CD4-positive, alpha-beta T cell (primary cell): Measurements from ENCODE around the gene KRTAP10-10. TPM values are rescaled to one million over a fixed set of nuclear protein-coding genes. Genes with fewer than 3 reads are reported as not detected.
"Not testable (repeated sequence)": the region's sequence is repeated elsewhere in the genome, so short reads cannot be mapped to it uniquely, and the experiment has no call there.

Source experiments
- ATAC-seq: fragments of 200-7000 bp; cut with Tn5 transposase; one replicate; pipeline ENCODE4 v1.10.0; 2022; ENCODE audit warnings: mild to moderate bottlenecking; ENCODE audit not compliant: poor library complexity
- CTCF ChIA-PET: fragments of 350-600 bp; sonication (Branson Sonifier 250); formaldehyde crosslinking; loops from one replicate; lab custom pipeline; 2021; ENCODE audit warnings: antibody characterized with exemption, inconsistent platforms; lab: Charles Lee
- POLR2A ChIA-PET: fragments of 350-600 bp; sonication (Branson Sonifier 250); formaldehyde crosslinking; loops from one replicate; lab custom pipeline; 2021; ENCODE audit warnings: antibody characterized with exemption, inconsistent platforms; lab: Charles Lee
- DNase-seq, 14 experiments: peaks; one replicate each; pipeline ENCODE4 v3.0.0-alpha.2; 2013 to 2020; ENCODE audit warnings: mixed read lengths in 2 of 14
- H3K27ac ChIP-seq, 2 donors: one replicate each; pipeline versions ENCODE4 v1.5.1 to v1.7.0; 2013; ENCODE audit warnings: low read length in 2 of 2, low read depth in 1 of 2, mild to moderate bottlenecking in 1 of 2
- H3K27me3 ChIP-seq, 2 experiments: 1 replicate in 1 of 2; 2 replicates in 1 of 2; pipeline versions ENCODE4 v1.6.1 to v1.7.0; 2013; ENCODE audit warnings: low read length in 2 of 2, control low read depth in 1 of 2, mild to moderate bottlenecking in 1 of 2, moderate library complexity in 1 of 2; ENCODE audit not compliant: insufficient read depth in 2 of 2, control insufficient read depth in 1 of 2
- H3K36me3 ChIP-seq: one replicate; pipeline ENCODE4 v1.6.1; 2013; ENCODE audit warnings: low read length, control low read depth; ENCODE audit not compliant: insufficient read depth
- H3K4me1 ChIP-seq: one replicate; pipeline ENCODE4 v1.6.1; 2013; ENCODE audit warnings: low read length, control low read depth; ENCODE audit not compliant: insufficient read depth
- H3K4me3 ChIP-seq: one replicate; pipeline ENCODE4 v1.5.1; 2013; ENCODE audit warnings: mild to moderate bottlenecking, low read length, moderate library complexity
- H3K9me3 ChIP-seq, 2 experiments: 1 replicate in 1 of 2; 2 replicates in 1 of 2; pipeline versions ENCODE4 v1.6.1 to v1.7.0; 2013; ENCODE audit warnings: low read length in 2 of 2, mild to moderate bottlenecking in 2 of 2, control low read depth in 1 of 2, moderate library complexity in 1 of 2; ENCODE audit not compliant: control insufficient read depth in 1 of 2, insufficient read depth in 1 of 2
- H3K27ac Mint-ChIP-seq: one replicate; pipeline ENCODE4 v1.8.0; 2020; ENCODE audit warnings: mixed read lengths
- H3K27me3 Mint-ChIP-seq: one replicate; pipeline ENCODE4 v1.8.0; 2021; ENCODE audit warnings: mixed read lengths
- H3K36me3 Mint-ChIP-seq: one replicate; pipeline ENCODE4 v1.8.0; 2021; ENCODE audit warnings: low read depth, mixed read lengths
- H3K4me1 Mint-ChIP-seq: one replicate; pipeline ENCODE4 v1.8.0; 2021; ENCODE audit warnings: low read depth, mixed read lengths
- H3K4me3 Mint-ChIP-seq: one replicate; pipeline ENCODE4 v1.8.0; 2020; ENCODE audit warnings: mild to moderate bottlenecking, mixed read lengths
- H3K9me3 Mint-ChIP-seq: one replicate; pipeline ENCODE4 v1.8.0; 2020; ENCODE audit warnings: mixed read lengths
- intact Hi-C, 2 experiments: fragments of 100-400 bp; cut with DNase I in 1 of 2; cut with micrococcal nuclease in 1 of 2; formaldehyde crosslinking; loops; one replicate each; pipeline versions ENCODE4 v1.15.1 to v1.9.0; 2023 to 2025; cut with DNase I, micrococcal nuclease
- total RNA-seq, 174 experiments: library from RNA in 2 of 174; stranded (reverse) in 2 of 174; gene quantifications; one replicate each; pipeline ENCODE4 v1.2.3 and lab custom pipeline; 2021 to 2026
- TF ChIP-seq, protein P1 (sequence below): fragments of 200-600 bp; IDR thresholded peaks from one replicate; pipeline ENCODE4 v1.8.0; 2022; ENCODE audit warnings: antibody characterized with exemption, mild to moderate bottlenecking

The KRTAP10-10 gene
- total RNA-seq, 2 experiments from 2014 or later: not detected

DNA sequence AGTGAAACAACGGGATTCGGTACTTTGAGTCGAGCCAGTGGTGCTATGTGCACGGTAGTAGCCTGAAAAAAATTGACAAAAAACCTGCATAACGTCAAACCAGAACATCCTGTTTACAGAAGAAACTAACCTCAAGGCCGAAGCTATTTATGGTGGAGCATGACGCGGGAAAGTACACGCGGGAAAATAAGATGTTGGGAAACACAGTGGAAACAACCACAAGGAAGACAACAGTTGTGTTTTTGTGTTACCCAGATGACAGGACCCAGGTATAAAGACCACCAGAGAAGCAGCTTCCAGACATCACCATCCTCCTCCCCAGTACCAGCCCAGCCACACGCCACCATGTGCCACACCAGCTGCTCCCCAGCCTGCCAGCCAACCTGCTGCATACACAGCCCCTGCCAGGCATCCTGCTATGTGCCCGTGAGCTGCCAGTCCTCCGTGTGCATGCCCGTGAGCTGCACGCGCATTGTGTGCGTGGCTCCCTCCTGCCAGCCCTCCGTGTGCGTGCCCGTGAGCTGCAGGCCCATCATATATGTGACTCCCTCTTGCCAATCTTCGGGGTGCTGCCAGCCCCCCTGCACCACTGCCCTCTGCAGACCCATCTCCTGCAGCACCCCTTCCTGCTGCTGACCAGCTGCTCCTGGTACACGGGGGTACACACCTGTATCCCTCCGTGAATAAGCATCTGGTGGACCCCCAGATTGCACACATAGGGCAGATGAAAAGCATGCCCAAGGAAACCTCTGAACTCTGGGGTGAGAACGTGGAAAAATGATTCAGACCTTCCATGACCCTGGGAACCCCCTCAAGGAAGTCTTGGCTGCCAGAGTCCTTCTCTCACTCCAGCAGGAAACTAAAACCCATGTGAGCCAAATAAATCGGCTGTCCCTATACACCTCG, 20.7 kb downstream of the KRTAP10-10 start, which contains the start of gene KRTAP12-3:
TSS of gene KRTAP12-3 (plus strand) at position 298 of the 906 bp plus-strand sequence. CDS start at position 346, 48 bp downstream.
- DNase-seq (peak; percentile 33 to 94 (median 60)), ATAC-seq (peak; percentile 66)
- peak within 1 kb of the TSS; percentile 8 for H3K4me3 ChIP-seq
- H3K36me3 ChIP-seq: no peaks in the 10 kb centered on the region
- Mint-ChIP-seq H3K4me3 (peak within 1 kb of the TSS; percentile 43), H3K4me1 (peaks cover 61% of the 10 kb centered on the region), H3K27ac (peak within 1 kb of the TSS; percentile 92), H3K9me3 (peaks cover 25% of the 10 kb centered on the region), H3K36me3 (peaks cover 42% of the 10 kb centered on the region), H3K27me3 (no peaks in the 10 kb centered on the region)
- peak within 1 kb of the TSS; percentile 73 to 75 for H3K27ac ChIP-seq
- TF ChIP-seq, protein P1, sequence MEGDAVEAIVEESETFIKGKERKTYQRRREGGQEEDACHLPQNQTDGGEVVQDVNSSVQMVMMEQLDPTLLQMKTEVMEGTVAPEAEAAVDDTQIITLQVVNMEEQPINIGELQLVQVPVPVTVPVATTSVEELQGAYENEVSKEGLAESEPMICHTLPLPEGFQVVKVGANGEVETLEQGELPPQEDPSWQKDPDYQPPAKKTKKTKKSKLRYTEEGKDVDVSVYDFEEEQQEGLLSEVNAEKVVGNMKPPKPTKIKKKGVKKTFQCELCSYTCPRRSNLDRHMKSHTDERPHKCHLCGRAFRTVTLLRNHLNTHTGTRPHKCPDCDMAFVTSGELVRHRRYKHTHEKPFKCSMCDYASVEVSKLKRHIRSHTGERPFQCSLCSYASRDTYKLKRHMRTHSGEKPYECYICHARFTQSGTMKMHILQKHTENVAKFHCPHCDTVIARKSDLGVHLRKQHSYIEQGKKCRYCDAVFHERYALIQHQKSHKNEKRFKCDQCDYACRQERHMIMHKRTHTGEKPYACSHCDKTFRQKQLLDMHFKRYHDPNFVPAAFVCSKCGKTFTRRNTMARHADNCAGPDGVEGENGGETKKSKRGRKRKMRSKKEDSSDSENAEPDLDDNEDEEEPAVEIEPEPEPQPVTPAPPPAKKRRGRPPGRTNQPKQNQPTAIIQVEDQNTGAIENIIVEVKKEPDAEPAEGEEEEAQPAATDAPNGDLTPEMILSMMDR: no peak
- H3K4me1 ChIP-seq: peaks cover 61% of the 10 kb centered on the region
- intact Hi-C loops: loop anchor here in 1 of 2 experiments (2.0 to 5.0 kb wide), 3 partner anchors 35 to 111 kb away; no protein-coding TSS in a partner anchor
- CTCF ChIA-PET: interaction anchor here (0.9 kb wide), 1 partner anchor 59 kb away, joined by 3 read pairs; no protein-coding TSS in a partner anchor
- POLR2A ChIA-PET: interaction anchor here (0.6 to 2.1 kb wide), 22 partner anchors 9 to 422 kb away, joined by 3 to 40 read pairs (median 4); partner anchors contain the start of genes KRTAP12-2, PTTG1IP and TSPEAR
- peaks cover 14 to 38% of the 10 kb centered on the region in 2 experiments for H3K9me3 ChIP-seq
- H3K27me3 ChIP-seq: no peaks in the 10 kb centered on the region

DNA sequence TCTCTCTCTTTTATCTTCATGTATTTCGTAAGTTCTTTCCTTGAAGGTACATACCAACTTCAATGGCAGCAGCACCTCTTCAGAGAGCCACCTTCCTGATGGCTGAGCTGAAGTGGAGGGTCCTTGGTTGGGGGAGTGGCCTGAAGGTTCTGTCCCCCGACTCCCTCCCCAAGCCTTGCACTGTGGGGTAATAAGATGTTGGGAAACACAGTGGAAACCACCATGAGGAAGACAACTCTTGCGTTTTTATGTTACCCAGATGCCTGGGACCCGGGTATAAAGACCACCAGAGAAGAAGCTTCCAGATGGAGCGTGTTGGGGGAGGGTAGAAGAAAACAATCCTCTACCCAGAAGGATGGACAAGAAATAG, 21.4 kb downstream of the KRTAP10-10 start:
- Mint-ChIP-seq H3K27me3 (no peaks in the 10 kb centered on the region), H3K9me3 (peaks cover 25% of the 10 kb centered on the region), H3K4me3 (peak overlapping the region; percentile 43), H3K27ac (peak overlapping the region; percentile 92), H3K36me3 (peaks cover 41% of the 10 kb centered on the region), H3K4me1 (peaks cover 57% of the 10 kb centered on the region)
- intact Hi-C loops: loop anchor here in 1 of 2 experiments (5.0 kb wide), 1 partner anchor 111 kb away; no protein-coding TSS in a partner anchor
- H3K4me1 ChIP-seq: peaks cover 58% of the 10 kb centered on the region
- H3K27ac ChIP-seq: peak overlapping the region; percentile 73 to 75
- H3K27me3 ChIP-seq: no peaks in the 10 kb centered on the region
- POLR2A ChIA-PET: interaction anchor here (1.2 to 2.1 kb wide), 7 partner anchors 9 to 215 kb away, joined by 4 to 40 read pairs (median 9); partner anchors contain the start of genes KRTAP12-2, PTTG1IP and TSPEAR
- CTCF ChIA-PET: interaction anchor here (0.9 kb wide), 1 partner anchor 60 kb away, joined by 3 read pairs; no protein-coding TSS in a partner anchor
- H3K9me3 ChIP-seq: peaks cover 14 to 33% of the 10 kb centered on the region in 2 experiments
- H3K36me3 ChIP-seq: no peaks in the 10 kb centered on the region
- DNase-seq (peak in 1 of 14 experiments; percentile 7), ATAC-seq (no peak)
- TF ChIP-seq, protein P1: no peak
- no peak overlapping the region for H3K4me3 ChIP-seq

DNA sequence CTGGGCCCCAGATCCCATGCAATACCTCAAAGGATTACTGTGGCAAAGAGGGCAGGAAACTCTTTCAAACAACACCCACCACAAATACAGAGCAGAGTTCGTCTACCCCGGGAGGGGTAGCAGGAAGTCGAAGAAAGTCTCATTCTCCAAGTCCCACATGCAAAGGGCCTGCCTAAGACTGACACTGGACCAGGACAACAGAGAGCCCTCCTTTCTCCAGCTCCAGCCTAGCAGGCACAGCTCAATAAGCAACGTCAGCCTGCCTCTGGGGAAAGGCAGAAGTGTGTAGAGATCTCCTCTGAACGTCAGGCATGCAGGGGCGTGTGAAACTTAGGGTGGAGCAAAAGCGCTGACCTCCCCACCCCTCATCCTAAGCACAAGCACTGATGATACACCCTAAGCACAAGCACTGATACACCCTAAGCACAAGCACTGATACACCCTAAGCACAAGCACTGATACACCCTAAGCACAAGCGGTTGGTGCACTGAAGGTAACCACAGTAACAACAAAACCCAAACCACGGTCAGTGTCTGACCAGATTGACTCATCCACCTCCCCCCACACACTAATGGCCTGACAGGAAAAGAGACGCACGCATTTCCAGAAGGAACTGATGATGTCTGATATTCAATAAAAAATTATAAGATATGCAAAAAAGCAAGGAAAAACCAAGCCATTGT, 21.9 kb downstream of the KRTAP10-10 start:
- DNase-seq (peak in 6 of 14 experiments; percentile 7 to 82 (median 46)), ATAC-seq (peak; percentile 14)
- Histone ChIP-seq H3K9me3 (peaks cover 14 to 28% of the 10 kb centered on the region in 2 experiments), H3K4me3 (no peak overlapping the region), H3K27me3 (no peaks in the 10 kb centered on the region), H3K4me1 (peaks cover 53% of the 10 kb centered on the region), H3K27ac (peak overlapping the region; percentile 73 to 75), H3K36me3 (no peaks in the 10 kb centered on the region)
- ChIA-PET CTCF (no interaction called here), POLR2A (interaction anchor here (1.8 to 2.1 kb wide), 3 partner anchors 8 to 52 kb away, joined by 7 to 40 read pairs (median 18); partner anchors contain the start of genes KRTAP12-2 and TSPEAR)
- peaks cover 52% of the 10 kb centered on the region for H3K4me1 Mint-ChIP-seq
- H3K4me3 Mint-ChIP-seq: peak overlapping the region; percentile 43
- H3K36me3 Mint-ChIP-seq: peaks cover 36% of the 10 kb centered on the region
- TF ChIP-seq, protein P1: no peak
- intact Hi-C loops: loop anchor here in 1 of 2 experiments (5.0 kb wide), 1 partner anchor 112 kb away; no protein-coding TSS in a partner anchor
- peaks cover 24% of the 10 kb centered on the region for H3K9me3 Mint-ChIP-seq
- no peaks in the 10 kb centered on the region for H3K27me3 Mint-ChIP-seq
- H3K27ac Mint-ChIP-seq: peak overlapping the region; percentile 92

DNA sequence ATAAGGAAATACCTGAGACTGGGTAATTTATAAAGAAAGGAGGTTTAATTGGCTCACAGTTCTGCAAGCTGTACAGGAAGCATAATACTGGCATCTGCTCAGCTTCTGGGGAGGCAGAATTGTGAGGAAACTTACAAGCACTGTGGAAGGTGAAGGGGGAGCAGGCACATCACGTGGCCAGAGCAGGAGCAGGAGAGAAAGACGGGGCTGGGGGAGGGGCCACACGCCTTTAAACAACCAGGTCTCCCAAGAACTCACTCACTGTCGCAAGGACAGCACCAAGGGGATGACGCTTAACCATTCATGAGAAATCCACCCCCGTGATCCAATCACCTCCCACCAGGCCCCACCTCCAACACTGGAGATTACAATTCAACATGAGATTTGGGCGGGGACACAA, 24.4 kb downstream of the KRTAP10-10 start:
- CTCF ChIA-PET, intact Hi-C loops, POLR2A ChIA-PET: not testable (repeated sequence)

More for the DNA sequence above, 24.4 kb downstream of the KRTAP10-10 start:
- not testable (repeated sequence) for DNase-seq, ATAC-seq, H3K27me3 ChIP-seq, H3K4me3 ChIP-seq, H3K27ac Mint-ChIP-seq, H3K27ac ChIP-seq, H3K27me3 Mint-ChIP-seq, H3K36me3 ChIP-seq, H3K4me3 Mint-ChIP-seq
- Histone ChIP-seq H3K9me3 (peaks cover 5 to 11% of the 10 kb centered on the region in 2 experiments), H3K4me1 (peaks cover 31% of the 10 kb centered on the region)
- peaks cover 21% of the 10 kb centered on the region for H3K9me3 Mint-ChIP-seq
- peaks cover 38% of the 10 kb centered on the region for H3K4me1 Mint-ChIP-seq
- peaks cover 26% of the 10 kb centered on the region for H3K36me3 Mint-ChIP-seq
